Prostate gland (tissue), 2 donors: ENCODE measurements around the gene KCNN3. TPM values are rescaled to one million over a fixed set of nuclear protein-coding genes. Genes with fewer than 3 reads are reported as not detected.

ENCODE experiments used
- DNase-seq: peaks from one replicate; pipeline ENCODE4 v3.0.0-alpha.2; 2019; ENCODE audit warnings: low spot score
- H3K27ac ChIP-seq, 2 donors: fragments of 200-600 bp; sonication (generic); 2 replicates each; pipeline ENCODE4 v1.5.1; 2017 to 2019
- H3K27me3 ChIP-seq: fragments of 200-600 bp; sonication (generic); replicated peaks from 2 replicates; pipeline ENCODE4 v1.5.1; 2019; ENCODE audit not compliant: insufficient read depth
- H3K36me3 ChIP-seq, 2 donors: fragments of 200-600 bp; sonication (generic); 1 replicate in 1 of 2; 2 replicates in 1 of 2; pipeline versions ENCODE4 v1.5.1 to v1.8.1; 2017 to 2019
- H3K4me1 ChIP-seq: fragments of 200-600 bp; sonication (generic); replicated peaks from 2 replicates; pipeline ENCODE4 v1.5.1; 2019
- H3K4me3 ChIP-seq, 2 donors: fragments of 200-600 bp; sonication (generic); 2 replicates each; pipeline ENCODE4 v1.5.1; 2017 to 2019
- H3K9me3 ChIP-seq: fragments of 200-600 bp; sonication (generic); 2 replicates; pipeline ENCODE4 v1.5.1; 2017
- POLR2A ChIP-seq: fragments of 450-650 bp; IDR thresholded peaks from one replicate; pipeline ENCODE4 v1.6.1; 2016; ENCODE audit warnings: antibody characterized with exemption, mild to moderate bottlenecking
- POLR2AphosphoS5 ChIP-seq: sonication (generic); formaldehyde crosslinking; IDR thresholded peaks from one replicate; pipeline ENCODE4 v1.6.1; 2017; ENCODE audit warnings: antibody characterized with exemption
- WGBS: methylation state at CpG from one replicate; pipeline ENCODE4 v1.1.5; 2018; 5-methylcytosine and 5-hydroxymethylcytosine counted together
- intact Hi-C: fragments of 100-400 bp; cut with DNase I; formaldehyde crosslinking; loops from one replicate; pipeline ENCODE4 v1.14.2; 2022
- total RNA-seq, 2 donors: library from RNA; depleted of rRNA; stranded (reverse); fragments of >200 nt; gene quantifications; one replicate each; pipeline ENCODE4 v1.1.0, GENCODE V29; 2016
- TF ChIP-seq, protein P1 (sequence below), 4 experiments: fragments of 200-600 bp in 2 of 4; fragments of 450-650 bp in 2 of 4; sonication (generic) in 2 of 4; IDR thresholded peaks; 1 replicate in 3 of 4; 2 replicates in 1 of 4; pipeline ENCODE4 v1.5.1; 2016 to 2019; ENCODE audit warnings: antibody characterized with exemption in 4 of 4, mild to moderate bottlenecking in 2 of 4, moderate library complexity in 2 of 4

KCNN3 gene
- 1 to 10 TPM; 1.2 to 3.0 TPM for total RNA-seq

DNA sequence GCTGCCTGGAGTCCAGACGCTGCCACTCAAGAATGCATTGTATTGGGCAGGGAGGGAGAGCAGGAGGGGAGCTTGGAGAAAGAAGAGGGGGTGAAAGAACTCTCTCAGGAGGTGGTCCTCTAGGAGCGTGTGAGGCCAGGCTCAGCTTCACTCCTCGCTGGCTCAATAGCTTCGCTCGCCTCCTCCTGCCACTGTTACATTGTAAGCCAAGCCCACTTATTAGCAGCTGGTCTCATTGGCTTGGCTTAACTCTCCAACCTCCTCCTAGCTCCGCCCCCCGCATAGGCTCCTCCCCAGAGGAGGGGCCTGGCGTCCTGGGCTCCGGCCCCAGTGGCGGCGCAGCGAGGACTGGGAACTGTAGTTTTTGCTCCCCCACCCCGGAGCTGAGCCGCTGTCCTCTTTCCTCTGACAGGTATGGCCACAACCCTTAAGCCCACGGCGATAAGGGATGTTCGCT is at the start of gene KCNN3:
TSS of gene KCNN3 (minus strand) at position 167 of the 457 bp plus-strand sequence. CDS start 317 bp downstream, outside the sequence.
- under 1% methylated on average over 17 of the region's 17 CpGs for WGBS
- H3K27ac ChIP-seq = no peak within 1 kb of the TSS
- intact Hi-C loops = no loop called here

GRCh38 chr1:154913273-154913672 is 43.2 kb upstream of the KCNN3 start:
- 79% methylated on average over 3 of the region's 3 CpGs for WGBS
- intact Hi-C loops = no loop called here

More for the DNA sequence above, at the start of gene KCNN3:
- H3K27me3 ChIP-seq = no peaks in the 10 kb centered on the region
- H3K9me3 ChIP-seq = no peaks in the 10 kb centered on the region
- H3K4me1 ChIP-seq = no peaks in the 10 kb centered on the region
- TF ChIP-seq, protein P1, sequence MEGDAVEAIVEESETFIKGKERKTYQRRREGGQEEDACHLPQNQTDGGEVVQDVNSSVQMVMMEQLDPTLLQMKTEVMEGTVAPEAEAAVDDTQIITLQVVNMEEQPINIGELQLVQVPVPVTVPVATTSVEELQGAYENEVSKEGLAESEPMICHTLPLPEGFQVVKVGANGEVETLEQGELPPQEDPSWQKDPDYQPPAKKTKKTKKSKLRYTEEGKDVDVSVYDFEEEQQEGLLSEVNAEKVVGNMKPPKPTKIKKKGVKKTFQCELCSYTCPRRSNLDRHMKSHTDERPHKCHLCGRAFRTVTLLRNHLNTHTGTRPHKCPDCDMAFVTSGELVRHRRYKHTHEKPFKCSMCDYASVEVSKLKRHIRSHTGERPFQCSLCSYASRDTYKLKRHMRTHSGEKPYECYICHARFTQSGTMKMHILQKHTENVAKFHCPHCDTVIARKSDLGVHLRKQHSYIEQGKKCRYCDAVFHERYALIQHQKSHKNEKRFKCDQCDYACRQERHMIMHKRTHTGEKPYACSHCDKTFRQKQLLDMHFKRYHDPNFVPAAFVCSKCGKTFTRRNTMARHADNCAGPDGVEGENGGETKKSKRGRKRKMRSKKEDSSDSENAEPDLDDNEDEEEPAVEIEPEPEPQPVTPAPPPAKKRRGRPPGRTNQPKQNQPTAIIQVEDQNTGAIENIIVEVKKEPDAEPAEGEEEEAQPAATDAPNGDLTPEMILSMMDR (IDR thresholded peaks at IDR 0.05) = peak in 1 of 4 experiments; percentile 17
- TF ChIP-seq POLR2AphosphoS5 (peak; percentile 93), POLR2A (peak; percentile 68)
- peak within 1 kb of the TSS; percentile 5 to 23 for H3K4me3 ChIP-seq
- H3K36me3 ChIP-seq = no peaks in the 10 kb centered on the region
- peak; percentile 83 for DNase-seq

GRCh38 chr1:154912755-154913154 is 42.7 kb upstream of the KCNN3 start:
- intact Hi-C loops = no loop called here
- TF ChIP-seq POLR2A (no peak), POLR2AphosphoS5 (no peak)
- TF ChIP-seq, protein P1 (IDR thresholded peaks at IDR 0.05) = no peak
- Histone ChIP-seq H3K4me1 (peaks cover 5% of the 10 kb centered on the region), H3K27me3 (no peaks in the 10 kb centered on the region), H3K4me3 (no peak overlapping the region), H3K27ac (peak overlapping the region; percentile 25 to 39), H3K9me3 (no peaks in the 10 kb centered on the region), H3K36me3 (no peaks in the 10 kb centered on the region)
- WGBS = 61% methylated on average over 2 of the region's 2 CpGs
- no peak for DNase-seq

More at GRCh38 chr1:154913273-154913672, 43.2 kb upstream of the KCNN3 start:
- Histone ChIP-seq H3K4me3 (no peak overlapping the region), H3K9me3 (no peaks in the 10 kb centered on the region), H3K27me3 (no peaks in the 10 kb centered on the region), H3K4me1 (peaks cover 5% of the 10 kb centered on the region), H3K36me3 (no peaks in the 10 kb centered on the region), H3K27ac (no peak overlapping the region)
- TF ChIP-seq POLR2AphosphoS5 = no peak
- TF ChIP-seq POLR2A = no peak
- TF ChIP-seq, protein P1 (IDR thresholded peaks at IDR 0.05) = no peak
- DNase-seq = no peak

DNA sequence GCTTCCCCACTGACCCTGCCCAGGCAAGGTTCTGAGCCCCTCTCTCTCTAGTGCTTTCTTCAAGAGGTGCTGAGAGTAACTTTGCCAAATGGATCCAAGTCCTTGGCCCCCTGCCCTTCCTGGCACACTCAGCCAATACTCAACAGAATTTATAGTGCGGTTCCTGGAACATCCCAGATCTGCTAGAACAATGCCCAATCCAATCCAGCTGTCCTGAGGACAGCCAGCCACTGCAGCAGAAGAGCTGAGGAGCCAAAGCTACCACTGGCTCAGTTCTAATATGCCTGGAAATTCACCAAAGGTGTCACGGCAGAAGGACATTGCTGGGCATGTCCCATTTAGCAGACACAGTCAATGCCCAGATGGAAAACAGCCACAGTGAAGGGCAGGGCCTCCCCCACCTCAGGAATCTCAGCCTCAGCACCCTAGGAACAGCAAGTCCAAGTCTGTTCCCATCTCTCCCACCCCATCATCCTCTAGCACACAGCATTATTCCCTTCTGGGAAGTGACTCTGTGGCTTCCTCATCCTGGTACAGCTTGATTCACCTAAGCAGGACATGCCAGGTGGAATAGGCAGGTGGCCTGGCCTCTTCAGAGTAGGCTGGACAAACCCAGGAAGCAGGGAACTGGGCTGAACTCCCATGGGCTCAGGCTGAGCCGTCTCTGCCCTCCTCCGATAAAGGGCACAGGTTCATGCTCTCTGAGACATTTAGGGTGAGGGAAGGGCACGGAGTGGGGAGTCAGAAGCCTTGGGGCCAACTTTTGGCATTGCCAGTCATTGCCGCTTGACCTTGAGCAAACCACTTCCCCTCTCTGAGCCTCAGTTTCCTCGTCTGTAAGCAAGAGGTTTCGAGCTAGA is 41.8 kb upstream of the KCNN3 start:
- Histone ChIP-seq H3K4me1 (peaks cover 5% of the 10 kb centered on the region), H3K36me3 (no peaks in the 10 kb centered on the region), H3K4me3 (no peak overlapping the region), H3K27ac (peak overlapping the region; percentile 25 to 39), H3K27me3 (no peaks in the 10 kb centered on the region), H3K9me3 (no peaks in the 10 kb centered on the region)
- DNase-seq = peak; percentile 66
- intact Hi-C loops = no loop called here
- TF ChIP-seq POLR2AphosphoS5 (peak; percentile 64), POLR2A (no peak)
- WGBS = 68% methylated on average over 8 of the region's 8 CpGs

- H3K27ac ChIP-seq = peak overlapping the region in 1 of 2 donors; percentile 25
- no peaks in the 10 kb centered on the region for H3K9me3 ChIP-seq
- no peaks in the 10 kb centered on the region for H3K36me3 ChIP-seq
- no peak for DNase-seq
- 43% methylated on average over 5 of the region's 5 CpGs for WGBS
- intact Hi-C loops = no loop called here
- no peaks in the 10 kb centered on the region for H3K27me3 ChIP-seq
- no peak overlapping the region for H3K4me3 ChIP-seq
- H3K4me1 ChIP-seq = peaks cover 5% of the 10 kb centered on the region
- TF ChIP-seq, protein P1 (IDR thresholded peaks at IDR 0.05) = no peak
- TF ChIP-seq POLR2A (no peak), POLR2AphosphoS5 (no peak)
Observed at GRCh38 chr1:154910851-154911250, 40.8 kb upstream of the KCNN3 start.
